GM21515 (cell line): ENCODE data around the gene CDK14.
"Not testable (repeated sequence)": the region's sequence is repeated elsewhere in the genome, so short reads cannot be mapped to it uniquely, and the experiment has no call there.

ENCODE experiments used
- ATAC-seq: cut with Tn5 transposase; IDR thresholded peaks from one replicate; pipeline ENCODE4 v1.9.1; 2021; ENCODE audit not compliant: unreplicated experiment

Gene CDK14

GRCh38 chr7:90889210-90889609 is 293.1 kb downstream of the CDK14 start:
- no peak for ATAC-seq

GRCh38 chr7:90889644-90890043 is 293.5 kb downstream of the CDK14 start:
- ATAC-seq: no peak

- ATAC-seq: no peak
These were observed 295.4 kb downstream of the CDK14 start for GRCh38 chr7:90891529-90891928.

- peak; percentile 76 for ATAC-seq
These were observed 296.1 kb downstream of the CDK14 start for GRCh38 chr7:90892213-90892612.

- no peak for ATAC-seq
These were observed 298.0 kb downstream of the CDK14 start for GRCh38 chr7:90894122-90894521.

- ATAC-seq: no peak
These were observed 300.3 kb downstream of the CDK14 start for GRCh38 chr7:90896458-90896857.

GRCh38 chr7:90897961-90898469 is 301.9 kb downstream of the CDK14 start:
- ATAC-seq: no peak

- ATAC-seq: no peak
These were observed 304.7 kb downstream of the CDK14 start for GRCh38 chr7:90900628-90901356.

GRCh38 chr7:90903841-90904240 is 307.7 kb downstream of the CDK14 start:
- ATAC-seq: no peak

- ATAC-seq: no peak
These were observed 314.0 kb downstream of the CDK14 start for GRCh38 chr7:90910136-90910535.

GRCh38 chr7:90916319-90916718 is 320.2 kb downstream of the CDK14 start:
- no peak for ATAC-seq

GRCh38 chr7:90917539-90917938 is 321.4 kb downstream of the CDK14 start:
- no peak for ATAC-seq

- ATAC-seq: no peak
These were observed 322.2 kb downstream of the CDK14 start for GRCh38 chr7:90918303-90918702.

- no peak for ATAC-seq
These were observed 323.7 kb downstream of the CDK14 start for GRCh38 chr7:90919816-90920215.

GRCh38 chr7:90920336-90920735 is 324.2 kb downstream of the CDK14 start:
- ATAC-seq: no peak

GRCh38 chr7:90923541-90923997 is 327.4 kb downstream of the CDK14 start:
- ATAC-seq: no peak

GRCh38 chr7:90928700-90929424 is 332.7 kb downstream of the CDK14 start:
- not testable (repeated sequence) for ATAC-seq

- ATAC-seq: peak; percentile 98
These were observed 336.1 kb downstream of the CDK14 start for GRCh38 chr7:90931986-90932916.

- no peak for ATAC-seq
These were observed 336.9 kb downstream of the CDK14 start for GRCh38 chr7:90933041-90933440.

GRCh38 chr7:90933984-90934383 is 337.9 kb downstream of the CDK14 start:
- no peak for ATAC-seq

GRCh38 chr7:90938371-90938770 is 342.2 kb downstream of the CDK14 start:
- ATAC-seq: no peak
